Measurements from ENCODE around the gene GLIS2.

The GLIS2 gene

DNA sequence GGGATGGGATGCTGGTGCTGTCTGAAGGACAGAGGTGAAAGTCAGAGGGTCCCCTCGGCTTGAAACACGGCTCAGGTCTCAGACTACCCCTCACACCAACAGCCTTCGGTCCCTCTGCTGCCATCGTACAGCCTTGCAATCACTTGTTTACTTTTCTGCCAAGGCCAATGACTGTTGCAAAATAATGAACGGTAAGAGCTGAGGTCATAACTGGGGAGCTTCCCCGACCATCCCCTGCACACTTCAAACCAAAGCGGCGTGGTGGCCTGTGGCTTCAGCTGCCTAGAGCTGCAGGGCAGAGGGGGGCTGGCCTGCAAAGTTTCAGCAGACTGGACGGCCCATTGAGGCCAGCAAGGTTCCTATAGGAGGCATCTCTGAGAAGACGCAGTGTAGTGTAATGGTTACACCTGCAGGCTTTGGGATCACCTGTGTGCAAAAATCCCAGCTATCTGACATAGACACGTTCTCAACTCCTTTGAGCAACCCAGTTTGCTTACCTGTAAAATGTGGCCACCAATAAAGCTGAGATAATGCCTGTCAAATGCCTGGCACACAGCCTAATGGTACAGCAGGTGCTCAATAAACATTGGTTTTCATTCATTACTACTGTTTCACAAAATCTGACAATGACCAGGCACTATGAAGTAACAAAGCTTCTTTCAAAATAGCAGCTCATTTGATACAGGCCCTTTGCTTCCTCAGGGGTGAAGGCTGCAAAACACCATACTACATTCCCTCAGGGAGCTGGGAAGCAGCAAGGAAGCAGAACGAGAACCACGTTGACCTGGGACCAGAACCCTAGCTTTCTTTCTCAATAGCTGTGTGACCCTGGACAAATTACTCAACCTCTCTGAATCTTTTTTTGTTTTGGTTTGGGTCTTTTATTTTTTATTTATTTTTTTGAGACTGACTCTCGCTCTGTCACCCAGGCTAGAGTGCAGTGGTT, 30.2 kb downstream of the GLIS2 start:
- DNase-seq (ENCODE audit: low read depth in 2 of 2): no peak
- TF ChIP-seq CTCF (IDR thresholded peaks at IDR 0.05; ENCODE audit: low read depth, low read length): no peak
- H3K4me3 ChIP-seq (replicated peaks in 1 of 2; ENCODE audit: low read depth in 2 of 2, low read length in 2 of 2): no peak overlapping the region

DNA sequence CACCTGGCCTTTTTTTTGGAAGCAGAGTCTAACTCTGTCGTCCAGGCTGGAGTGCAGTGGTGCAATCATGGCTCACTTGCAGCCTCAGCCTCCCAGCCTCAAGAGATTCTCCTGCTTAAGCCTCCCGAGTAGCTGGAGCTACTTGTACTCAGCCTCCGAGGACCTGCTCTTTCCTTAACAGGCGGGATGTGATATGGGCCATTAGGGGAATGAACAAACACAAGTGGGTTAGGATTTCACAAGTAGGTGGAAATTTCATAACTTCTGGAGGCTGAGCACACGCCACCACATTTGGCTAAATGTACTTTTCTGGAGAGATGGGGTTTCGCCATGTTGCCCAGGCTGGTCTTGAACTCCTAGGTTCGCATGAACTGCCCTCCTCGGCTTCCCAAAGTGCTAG, 31.1 kb downstream of the GLIS2 start:
- DNase-seq (ENCODE audit: low read depth in 2 of 2): peak; percentile 36 to 56
- no peak overlapping the region for H3K4me3 ChIP-seq (replicated peaks in 1 of 2; ENCODE audit: low read depth in 2 of 2, low read length in 2 of 2)
- no peak for TF ChIP-seq CTCF (IDR thresholded peaks at IDR 0.05; ENCODE audit: low read depth, low read length)

- TF ChIP-seq CTCF (IDR thresholded peaks at IDR 0.05; ENCODE audit: low read depth, low read length): no peak
- DNase-seq (ENCODE audit: low read depth in 2 of 2): no peak
- H3K4me3 ChIP-seq (replicated peaks in 1 of 2; ENCODE audit: low read depth in 2 of 2, low read length in 2 of 2): no peak overlapping the region
Observed at GRCh38 chr16:4347765-4348509, 32.1 kb downstream of the GLIS2 start.

DNA sequence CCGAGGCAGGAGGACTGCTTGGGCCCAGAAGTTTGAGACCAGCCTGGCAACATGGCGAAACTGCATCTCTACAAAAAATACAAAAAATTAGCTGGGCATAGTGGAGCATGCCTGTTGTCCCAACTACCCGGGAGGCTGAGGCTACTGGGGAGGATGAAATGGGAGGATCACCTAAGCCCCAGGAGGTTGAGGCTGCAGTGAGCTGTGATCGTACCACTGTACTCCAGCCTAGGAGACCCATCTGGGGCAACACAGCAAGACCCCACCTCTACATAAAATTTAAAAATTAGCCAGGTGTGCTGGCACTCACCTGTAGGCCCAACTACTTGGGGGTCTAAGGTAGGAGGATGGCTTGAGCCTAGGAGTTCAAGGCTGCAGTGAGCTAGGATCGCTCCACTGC, 33.5 kb downstream of the GLIS2 start:
- no peak for TF ChIP-seq CTCF (IDR thresholded peaks at IDR 0.05; ENCODE audit: low read depth, low read length)
- H3K4me3 ChIP-seq (replicated peaks in 1 of 2; ENCODE audit: low read depth in 2 of 2, low read length in 2 of 2): no peak overlapping the region

GRCh38 chr16:4350365-4350786, 34.5 kb downstream of the GLIS2 start:
- TF ChIP-seq CTCF (IDR thresholded peaks at IDR 0.05; ENCODE audit: low read depth, low read length): no peak
- peak overlapping the region; percentile 71 to 88 for H3K4me3 ChIP-seq (replicated peaks in 1 of 2; ENCODE audit: low read depth in 2 of 2, low read length in 2 of 2)
- no peak for DNase-seq (ENCODE audit: low read depth in 2 of 2)

More for the DNA sequence above, 33.5 kb downstream of the GLIS2 start:
- DNase-seq (ENCODE audit: low read depth in 2 of 2): no peak

GRCh38 chr16:4350787-4351659, 35.2 kb downstream of the GLIS2 start, which contains the start of gene PAM16:
Gene PAM16 (minus strand): TSS chr16:4351321. CDS start chr16:4351234, 87 bp downstream.
- TF ChIP-seq CTCF (IDR thresholded peaks at IDR 0.05; ENCODE audit: low read depth, low read length): no peak
- peak within 1 kb of the TSS; percentile 71 to 88 for H3K4me3 ChIP-seq (replicated peaks in 1 of 2; ENCODE audit: low read depth in 2 of 2, low read length in 2 of 2)
- DNase-seq (ENCODE audit: low read depth in 2 of 2): peak; percentile 94 to 96

Measured in cardiac fibroblast (primary cell).